Activated T-cell treated with anti-CD3 and anti-CD28 coated beads, Interleukin-2, amount 50 U/mL, for 72 hours (primary cell): ENCODE results near the gene N4BP3. TPM values are rescaled to one million over a fixed set of nuclear protein-coding genes. Genes with fewer than 3 reads are reported as not detected.
"Not testable (repeated sequence)": the region's sequence is repeated elsewhere in the genome, so short reads cannot be mapped to it uniquely, and the experiment has no call there.

ENCODE experiments used
- ATAC-seq, 2 donors: fragments of 150-1000 bp; cut with Tn5 transposase; replicated peaks in 1 of 2; 2 replicates each; pipeline ENCODE4 v1.10.0; 2021; ENCODE audit warnings: moderate library complexity in 2 of 2, mild to moderate bottlenecking in 1 of 2
- DNase-seq, 2 donors: peaks; one replicate each; pipeline ENCODE4 v3.0.0; 2021 to 2022; ENCODE audit warnings: mixed read lengths in 1 of 2
- H3K27ac Mint-ChIP-seq: one replicate; pipeline ENCODE4 v1.8.0; 2022; ENCODE audit warnings: mild to moderate bottlenecking, moderate library complexity, mixed read lengths
- H3K27me3 Mint-ChIP-seq: one replicate; pipeline ENCODE4 v1.8.0; 2022; ENCODE audit warnings: low read depth, mixed read lengths
- H3K36me3 Mint-ChIP-seq, 2 donors: one replicate each; pipeline ENCODE4 v1.8.0; 2022; ENCODE audit warnings: mixed read lengths in 2 of 2, mild to moderate bottlenecking in 1 of 2; ENCODE audit not compliant: insufficient read depth in 2 of 2
- H3K4me1 Mint-ChIP-seq: one replicate; pipeline ENCODE4 v1.8.0; 2022; ENCODE audit warnings: low read depth, mixed read lengths
- H3K4me3 Mint-ChIP-seq, 2 donors: one replicate each; pipeline ENCODE4 v1.8.0; 2022; ENCODE audit warnings: mild to moderate bottlenecking in 2 of 2, mixed read lengths in 2 of 2, moderate library complexity in 2 of 2
- H3K9me3 Mint-ChIP-seq, 2 donors: one replicate each; pipeline ENCODE4 v1.8.0; 2022; ENCODE audit warnings: mixed read lengths in 2 of 2
- total RNA-seq, 2 donors: library from RNA; stranded (reverse); gene quantifications; one replicate each; pipeline ENCODE4 v1.2.3, GENCODE V29; 2022

The N4BP3 gene, protein sequence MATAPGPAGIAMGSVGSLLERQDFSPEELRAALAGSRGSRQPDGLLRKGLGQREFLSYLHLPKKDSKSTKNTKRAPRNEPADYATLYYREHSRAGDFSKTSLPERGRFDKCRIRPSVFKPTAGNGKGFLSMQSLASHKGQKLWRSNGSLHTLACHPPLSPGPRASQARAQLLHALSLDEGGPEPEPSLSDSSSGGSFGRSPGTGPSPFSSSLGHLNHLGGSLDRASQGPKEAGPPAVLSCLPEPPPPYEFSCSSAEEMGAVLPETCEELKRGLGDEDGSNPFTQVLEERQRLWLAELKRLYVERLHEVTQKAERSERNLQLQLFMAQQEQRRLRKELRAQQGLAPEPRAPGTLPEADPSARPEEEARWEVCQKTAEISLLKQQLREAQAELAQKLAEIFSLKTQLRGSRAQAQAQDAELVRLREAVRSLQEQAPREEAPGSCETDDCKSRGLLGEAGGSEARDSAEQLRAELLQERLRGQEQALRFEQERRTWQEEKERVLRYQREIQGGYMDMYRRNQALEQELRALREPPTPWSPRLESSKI
- total RNA-seq, result 1 to 10 TPM; 5.6 to 6.0 TPM

DNA sequence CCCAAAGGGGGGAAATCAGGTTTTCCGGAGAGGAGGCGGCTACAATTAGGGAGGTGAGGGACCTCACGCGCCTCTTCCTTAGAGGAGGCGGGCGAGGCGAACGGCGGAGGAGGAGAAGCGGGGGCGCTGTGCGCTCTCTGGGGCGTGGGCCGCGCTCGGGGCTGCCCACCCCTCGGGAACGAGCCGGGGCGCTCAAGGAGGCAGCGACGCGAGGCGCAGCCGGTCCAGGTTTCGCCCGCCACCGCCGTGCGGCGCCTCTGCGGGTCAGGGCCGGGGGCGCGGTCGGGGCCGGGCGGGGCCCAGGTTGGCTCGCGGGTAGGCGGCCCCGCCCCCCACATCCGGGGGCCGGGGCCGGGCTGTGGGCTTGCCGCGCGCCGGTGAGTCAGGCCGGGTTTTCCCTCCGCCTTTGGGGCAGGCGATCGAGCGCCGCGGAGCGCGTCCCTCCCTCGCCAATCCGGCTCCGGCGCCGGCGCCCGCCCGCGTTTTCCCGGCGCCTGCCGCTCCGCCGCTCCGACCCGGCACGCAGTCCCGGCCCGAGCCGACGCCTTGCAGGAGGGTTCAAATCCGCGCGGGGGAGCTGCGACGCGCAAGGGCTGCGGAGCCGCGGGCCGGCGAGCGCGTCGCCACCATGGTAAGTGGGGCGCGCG lies at the start of gene N4BP3:
N4BP3 (plus strand) TSS at position 392 of the 647 bp plus-strand sequence. CDS start 6,052 bp downstream, outside the sequence.
- peak within 1 kb of the TSS; percentile 92 for H3K27ac Mint-ChIP-seq
- no peaks in the 10 kb centered on the region for H3K27me3 Mint-ChIP-seq
- H3K4me1 Mint-ChIP-seq, result peaks cover 31% of the 10 kb centered on the region
- no peaks in the 10 kb centered on the region for H3K9me3 Mint-ChIP-seq
- peaks cover 0 to 2% of the 10 kb centered on the region in 2 donors for H3K36me3 Mint-ChIP-seq
- peak within 1 kb of the TSS; percentile 98 to 99 for H3K4me3 Mint-ChIP-seq
- ATAC-seq, result peak; percentile 84 to 85
- peak; percentile 91 to 92 for DNase-seq

DNA sequence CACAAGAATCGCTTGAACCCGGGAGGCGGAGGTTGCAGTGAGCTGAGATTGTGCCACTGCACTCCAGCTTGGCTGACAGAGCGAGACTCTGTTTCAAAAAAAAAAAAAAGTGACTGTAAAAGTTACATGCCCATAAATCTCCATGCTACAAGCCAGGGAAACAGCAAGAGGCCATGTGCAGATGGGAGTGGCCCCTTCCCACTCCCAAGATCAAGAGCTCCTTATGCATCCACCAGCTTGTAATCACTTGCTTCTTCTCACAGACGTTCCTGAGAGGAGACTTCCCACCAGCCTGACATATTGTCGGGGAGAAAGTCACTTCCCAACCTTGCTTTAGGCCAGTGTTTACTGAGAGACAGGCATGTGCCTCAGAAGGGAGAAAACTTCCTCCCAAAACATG lies 45.6 kb upstream of the N4BP3 start:
- no peak overlapping the region for H3K4me3 Mint-ChIP-seq
- ATAC-seq (no peak), DNase-seq (no peak)
- no peaks in the 10 kb centered on the region for H3K27me3 Mint-ChIP-seq
- H3K27ac Mint-ChIP-seq, result no peak overlapping the region
- H3K36me3 Mint-ChIP-seq, result no peaks in the 10 kb centered on the region
- no peaks in the 10 kb centered on the region for H3K4me1 Mint-ChIP-seq
- H3K9me3 Mint-ChIP-seq, result no peaks in the 10 kb centered on the region

DNA sequence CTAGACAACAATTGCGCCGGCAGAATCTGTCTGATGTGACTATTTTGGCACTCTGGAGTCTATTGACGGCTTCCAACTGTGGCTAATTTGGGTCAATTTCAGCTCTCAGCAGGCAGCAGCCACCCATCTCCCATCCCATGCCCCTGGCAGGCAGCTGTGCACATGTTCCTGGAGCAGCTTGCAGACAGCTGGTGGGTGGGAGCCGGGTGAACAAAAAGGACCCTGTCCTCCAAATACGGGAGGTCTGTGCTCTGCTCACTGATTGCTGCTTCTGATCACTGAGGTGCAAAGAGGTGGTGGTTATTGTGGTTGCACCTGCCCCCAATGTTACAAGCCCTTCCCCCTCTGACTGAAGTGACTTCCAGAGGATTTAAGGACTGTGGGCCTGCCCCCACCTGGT lies 45.0 kb upstream of the N4BP3 start:
- Mint-ChIP-seq H3K27me3 (no peaks in the 10 kb centered on the region), H3K9me3 (no peaks in the 10 kb centered on the region), H3K36me3 (no peaks in the 10 kb centered on the region), H3K4me1 (no peaks in the 10 kb centered on the region), H3K27ac (no peak overlapping the region), H3K4me3 (no peak overlapping the region)
- no peak for DNase-seq
- no peak for ATAC-seq

DNA sequence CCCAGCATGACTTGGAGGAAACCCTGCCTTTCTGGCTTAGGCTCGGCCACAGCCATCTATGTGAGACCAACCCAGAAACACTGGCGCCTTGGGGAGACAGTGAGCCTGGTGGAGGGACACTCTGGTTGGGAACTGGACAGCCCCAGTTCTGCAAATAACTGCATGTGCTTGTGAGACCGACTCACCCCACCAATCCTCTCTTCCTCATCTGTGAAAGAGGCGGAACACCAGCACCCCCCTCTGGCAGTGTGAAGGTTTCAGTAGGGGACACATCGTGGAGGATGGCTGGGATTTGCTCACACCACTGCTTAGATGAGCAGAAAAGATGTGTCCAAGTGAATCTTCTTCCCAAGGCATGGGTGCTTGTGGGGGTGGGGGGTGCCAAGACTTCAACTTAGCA lies 43.4 kb upstream of the N4BP3 start:
- H3K9me3 Mint-ChIP-seq, result no peaks in the 10 kb centered on the region
- H3K36me3 Mint-ChIP-seq, result no peaks in the 10 kb centered on the region
- no peak overlapping the region for H3K4me3 Mint-ChIP-seq
- H3K27me3 Mint-ChIP-seq, result no peaks in the 10 kb centered on the region
- H3K27ac Mint-ChIP-seq, result no peak overlapping the region
- ATAC-seq, result peak; percentile 55 to 56
- DNase-seq, result peak; percentile 41 to 53
- H3K4me1 Mint-ChIP-seq, result no peaks in the 10 kb centered on the region

DNA sequence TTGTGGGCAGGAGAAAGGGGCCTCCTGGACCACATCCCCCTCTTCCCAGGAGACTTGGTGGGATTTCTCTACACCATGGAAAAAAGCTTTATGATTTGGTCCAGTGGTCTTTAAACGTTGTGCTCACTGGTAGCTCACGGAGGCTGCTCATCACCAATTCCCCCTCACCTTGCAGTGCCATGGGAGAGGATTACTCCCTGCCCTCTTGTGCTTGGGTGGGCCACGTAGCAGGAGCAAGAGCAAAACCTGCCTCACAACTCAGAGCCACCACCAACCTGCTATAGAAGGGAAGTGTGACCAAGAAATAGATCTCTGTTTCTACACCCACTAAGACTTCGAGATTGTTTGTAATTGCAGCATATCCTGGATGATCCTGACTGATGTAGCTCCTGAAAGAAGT lies 42.2 kb upstream of the N4BP3 start:
- Mint-ChIP-seq H3K27ac (no peak overlapping the region), H3K4me1 (peaks cover 4% of the 10 kb centered on the region), H3K4me3 (no peak overlapping the region), H3K36me3 (no peaks in the 10 kb centered on the region), H3K27me3 (no peaks in the 10 kb centered on the region), H3K9me3 (no peaks in the 10 kb centered on the region)
- DNase-seq (no peak), ATAC-seq (no peak)

DNA sequence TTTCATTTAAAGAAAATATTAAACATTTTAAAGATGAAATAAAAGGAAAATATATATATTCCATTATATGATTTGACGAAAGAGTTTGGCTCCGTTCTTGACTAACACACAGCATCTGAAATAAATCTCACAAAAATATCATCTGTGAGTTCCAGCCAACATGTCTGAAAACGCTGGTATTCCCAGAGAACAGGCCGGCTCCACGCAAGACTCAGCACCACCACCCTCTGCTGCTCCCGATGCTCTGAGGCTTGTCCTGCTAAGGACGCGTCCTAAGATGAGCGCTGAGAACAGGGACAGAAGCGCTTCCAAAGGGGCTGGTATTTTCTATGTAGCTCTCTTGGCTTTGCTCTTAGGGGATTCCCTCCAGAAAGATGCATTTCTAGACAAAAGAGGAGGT lies 40.6 kb upstream of the N4BP3 start:
- Mint-ChIP-seq H3K27ac (no peak overlapping the region), H3K4me3 (no peak overlapping the region), H3K27me3 (no peaks in the 10 kb centered on the region), H3K9me3 (no peaks in the 10 kb centered on the region), H3K36me3 (no peaks in the 10 kb centered on the region), H3K4me1 (peaks cover 8% of the 10 kb centered on the region)
- ATAC-seq (no peak), DNase-seq (no peak)

DNA sequence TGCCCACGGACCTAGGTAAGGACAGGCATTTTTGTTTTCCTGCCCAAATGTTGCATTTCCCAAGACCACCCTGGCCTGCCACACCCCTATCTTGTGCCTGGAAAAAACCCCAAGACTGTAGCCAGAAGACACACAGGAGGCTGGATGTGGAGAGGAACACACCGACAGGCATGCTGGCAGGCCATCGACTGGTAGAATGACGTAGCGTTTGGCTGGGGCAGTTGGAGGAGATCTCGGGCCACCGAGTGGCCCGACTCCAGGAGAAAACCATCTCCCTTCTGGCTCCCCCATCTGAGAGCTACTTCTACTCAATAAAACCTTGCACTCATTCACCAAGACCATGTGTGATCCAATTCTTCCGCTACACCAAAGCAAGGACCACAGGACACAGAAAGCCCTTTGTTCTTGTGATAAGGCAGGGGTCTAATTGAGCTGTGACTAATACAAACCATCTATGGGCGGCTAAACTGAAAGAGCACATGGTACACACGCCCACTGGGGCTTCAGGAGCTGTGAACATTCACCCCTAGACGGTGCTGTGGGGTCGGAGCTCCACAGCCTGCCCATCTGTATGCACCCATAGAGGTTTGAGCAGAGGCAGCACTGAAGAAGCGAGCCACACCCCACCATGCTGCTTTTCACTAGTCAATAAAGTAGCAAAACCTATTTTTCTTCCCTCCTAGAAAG lies 38.9 kb upstream of the N4BP3 start:
- Mint-ChIP-seq H3K4me1 (peaks cover 8% of the 10 kb centered on the region), H3K9me3 (no peaks in the 10 kb centered on the region), H3K36me3 (no peaks in the 10 kb centered on the region), H3K4me3 (no peak overlapping the region), H3K27ac (no peak overlapping the region), H3K27me3 (no peaks in the 10 kb centered on the region)
- DNase-seq (peak in 1 of 2 donors; percentile 3), ATAC-seq (no peak)

DNA sequence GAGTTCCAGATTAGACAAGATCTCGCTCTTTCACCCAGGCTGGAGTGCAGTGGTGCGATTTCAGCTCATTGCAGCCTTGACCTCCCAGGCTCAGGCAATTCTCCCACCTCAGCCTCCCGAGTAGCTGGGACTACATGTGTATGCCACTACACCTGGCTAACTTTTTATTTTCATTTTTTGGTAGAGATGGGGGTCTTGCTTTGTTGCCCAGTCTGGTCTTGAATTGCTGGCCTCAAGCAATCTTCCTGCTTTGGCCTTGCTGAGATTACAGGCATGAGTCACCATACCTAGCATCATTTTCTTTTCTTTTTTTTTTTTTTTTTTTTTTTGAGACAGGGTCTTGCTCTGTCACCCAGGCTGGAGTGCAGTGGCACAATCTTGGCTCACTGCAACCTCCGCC lies 36.4 kb upstream of the N4BP3 start:
- not testable (repeated sequence) for H3K4me1 Mint-ChIP-seq, DNase-seq, ATAC-seq, H3K4me3 Mint-ChIP-seq, H3K27ac Mint-ChIP-seq, H3K9me3 Mint-ChIP-seq, H3K27me3 Mint-ChIP-seq, H3K36me3 Mint-ChIP-seq

DNA sequence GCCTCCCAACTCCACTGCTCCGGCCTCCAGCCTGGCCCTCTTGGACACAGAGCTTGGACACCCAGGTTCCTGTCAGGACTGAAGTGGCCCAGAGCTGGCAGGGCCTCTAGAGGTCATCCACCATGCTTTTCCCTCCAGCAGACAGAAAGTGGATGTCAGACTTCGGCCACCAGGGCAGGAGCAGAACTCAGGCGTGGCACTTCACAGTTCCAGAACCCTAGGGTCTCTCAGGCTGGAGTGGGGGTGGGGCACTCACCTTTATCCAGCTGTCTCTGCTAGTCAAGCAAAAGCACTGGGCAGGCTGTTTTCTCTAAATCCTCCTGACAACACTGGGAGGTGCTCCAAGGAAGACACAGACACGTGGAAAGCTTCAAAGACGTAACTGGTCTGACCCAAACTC lies 35.6 kb upstream of the N4BP3 start:
- H3K27ac Mint-ChIP-seq, result no peak overlapping the region
- DNase-seq (no peak), ATAC-seq (no peak)
- H3K4me1 Mint-ChIP-seq, result peaks cover 8% of the 10 kb centered on the region
- no peaks in the 10 kb centered on the region for H3K27me3 Mint-ChIP-seq
- H3K4me3 Mint-ChIP-seq, result no peak overlapping the region
- H3K9me3 Mint-ChIP-seq, result no peaks in the 10 kb centered on the region
- no peaks in the 10 kb centered on the region for H3K36me3 Mint-ChIP-seq

DNA sequence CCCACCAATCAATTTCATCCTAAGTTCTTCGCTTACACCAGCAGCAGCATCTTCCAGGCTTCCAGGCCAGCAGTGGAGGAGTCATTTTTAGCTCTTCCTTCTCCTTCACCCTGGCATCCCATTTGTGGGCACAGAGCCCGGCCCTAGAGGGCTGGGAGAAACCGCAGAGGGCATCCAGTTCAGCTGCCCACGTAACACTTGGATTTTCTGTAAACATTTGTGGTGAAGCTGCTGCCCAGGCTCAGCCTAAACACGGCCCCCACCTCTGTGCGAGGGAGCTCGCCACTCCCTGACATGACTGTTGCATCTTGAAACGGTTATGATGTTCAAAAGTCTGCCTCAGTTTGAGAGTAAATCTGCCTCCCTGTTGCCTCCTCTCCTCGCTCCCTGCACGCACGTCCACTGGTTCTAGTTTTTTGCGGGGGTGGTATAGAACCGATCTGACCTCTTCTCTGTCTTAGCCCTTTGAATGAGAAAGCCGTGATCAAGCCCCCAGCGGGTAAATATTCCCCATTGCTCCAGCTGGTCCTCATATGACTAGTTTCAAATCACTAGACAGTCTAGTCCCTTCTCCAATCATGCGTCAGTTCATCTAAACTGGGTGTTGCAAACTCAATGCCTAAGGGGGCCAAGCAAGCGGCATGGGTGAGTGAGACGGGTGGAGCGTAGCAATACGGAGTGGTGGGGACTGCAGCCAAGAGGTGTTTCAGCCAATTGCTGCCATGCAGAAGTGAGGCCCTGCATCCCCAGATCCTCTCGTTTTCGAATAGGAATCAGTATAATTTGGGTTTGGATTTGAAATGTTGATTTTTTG lies 34.9 kb upstream of the N4BP3 start:
- H3K4me3 Mint-ChIP-seq, result no peak overlapping the region

DNA sequence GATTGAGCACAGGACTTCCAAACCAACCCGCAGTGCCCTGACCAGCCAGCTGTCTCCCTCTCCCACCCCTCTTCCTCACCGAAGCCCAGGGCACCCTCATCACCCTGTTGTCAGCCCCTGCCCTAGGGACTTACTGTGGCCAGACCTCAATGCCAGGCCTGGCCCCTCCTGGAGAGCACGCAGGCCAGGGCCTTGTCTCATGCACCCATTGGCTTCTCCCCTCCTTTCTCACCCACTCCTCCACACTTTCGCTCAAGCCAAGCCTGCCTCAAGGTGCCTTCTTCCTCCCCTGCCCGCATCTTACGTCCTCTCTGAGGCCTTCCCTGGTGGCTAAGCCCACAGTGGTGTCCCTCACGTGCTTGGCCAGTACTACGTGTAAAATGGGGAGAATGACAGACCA lies 33.3 kb upstream of the N4BP3 start:
- no peak overlapping the region for H3K4me3 Mint-ChIP-seq
- peaks cover 15% of the 10 kb centered on the region for H3K27me3 Mint-ChIP-seq
- H3K4me1 Mint-ChIP-seq, result peaks cover 8% of the 10 kb centered on the region
- no peak overlapping the region for H3K27ac Mint-ChIP-seq
- H3K9me3 Mint-ChIP-seq, result no peaks in the 10 kb centered on the region
- ATAC-seq, result no peak
- no peak for DNase-seq
- no peaks in the 10 kb centered on the region for H3K36me3 Mint-ChIP-seq

More for the DNA sequence above, 34.9 kb upstream of the N4BP3 start:
- DNase-seq (no peak), ATAC-seq (no peak)
- Mint-ChIP-seq H3K9me3 (no peaks in the 10 kb centered on the region), H3K36me3 (no peaks in the 10 kb centered on the region), H3K27me3 (peaks cover 2% of the 10 kb centered on the region), H3K27ac (no peak overlapping the region), H3K4me1 (peaks cover 8% of the 10 kb centered on the region)

DNA sequence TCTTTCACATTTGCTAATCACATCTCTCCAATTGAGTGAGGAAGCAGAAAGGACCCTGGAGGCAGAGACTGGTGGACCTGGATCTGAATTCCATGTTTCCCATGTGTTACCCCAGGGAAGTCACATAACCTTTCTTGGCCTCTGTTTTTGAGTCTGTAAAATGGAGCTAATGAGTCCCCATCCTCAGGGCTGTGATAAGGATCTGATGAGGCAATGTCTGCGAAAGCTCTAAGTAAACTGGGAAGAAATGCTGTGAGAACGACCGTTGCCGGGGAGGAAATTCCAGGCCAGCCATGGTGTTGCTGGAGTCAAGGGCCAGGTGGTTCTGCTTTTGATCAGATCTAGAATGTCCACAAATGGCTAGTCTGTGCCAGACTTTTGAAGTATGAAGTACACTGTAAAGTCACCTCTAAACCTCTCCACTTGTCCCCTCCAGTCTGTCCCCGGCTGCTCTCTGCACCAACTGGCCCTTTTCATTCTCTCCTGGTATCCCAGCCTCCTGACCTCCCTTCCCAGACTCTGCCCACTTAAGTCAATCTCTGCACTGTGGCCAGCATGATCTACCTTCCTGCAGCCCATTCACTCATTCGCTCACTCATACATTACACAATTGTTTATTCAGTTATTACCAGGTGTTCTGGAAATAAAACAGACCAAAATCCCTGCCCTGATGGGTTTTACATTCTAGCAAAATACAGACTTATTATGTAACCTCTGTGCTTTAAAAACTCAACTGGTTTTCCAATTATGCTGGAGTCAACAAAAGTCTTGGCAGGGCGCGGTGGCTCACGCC lies 32.5 kb upstream of the N4BP3 start:
- ATAC-seq (no peak), DNase-seq (no peak)
- no peaks in the 10 kb centered on the region for H3K9me3 Mint-ChIP-seq
- H3K27ac Mint-ChIP-seq, result no peak overlapping the region
- peaks cover 6% of the 10 kb centered on the region for H3K4me1 Mint-ChIP-seq
- no peaks in the 10 kb centered on the region for H3K36me3 Mint-ChIP-seq
- peaks cover 15% of the 10 kb centered on the region for H3K27me3 Mint-ChIP-seq
- no peak overlapping the region for H3K4me3 Mint-ChIP-seq
